H1 (cell line): Measurements from ENCODE around the gene ATAT1.

Experiments
- BRCA1 ChIP-seq: IDR thresholded peaks from 2 replicates; pipeline ENCODE4 v1.6.1; 2012; ENCODE audit warnings: low read depth, low read length, improper control_type of control experiment
- CHD2 ChIP-seq: IDR thresholded peaks from 2 replicates; pipeline ENCODE4 v1.6.1; 2012; ENCODE audit warnings: low read length, improper control_type of control experiment
- CTCF ChIP-seq, 3 experiments: IDR thresholded peaks; 1 replicate in 2 of 3; 2 replicates in 1 of 3; pipeline versions ENCODE4 v1.5.1 to v1.6.1; 2011; ENCODE audit warnings: low read length in 3 of 3, mild to moderate bottlenecking in 3 of 3, inconsistent platforms in 2 of 3, low read depth in 1 of 3, moderate library complexity in 1 of 3; ENCODE audit not compliant: insufficient read depth in 1 of 3; ENCODE audit errors: control extremely low read depth in 1 of 3
- EP300 ChIP-seq, 2 experiments: IDR thresholded peaks; 1 replicate in 1 of 2; 2 replicates in 1 of 2; pipeline ENCODE4 v1.6.1; 2011 to 2012; ENCODE audit warnings: low read depth in 2 of 2, low read length in 2 of 2, mild to moderate bottlenecking in 2 of 2, borderline replicate concordance in 1 of 2, inconsistent platforms in 1 of 2, moderate library complexity in 1 of 2
- NRF1 ChIP-seq: IDR thresholded peaks from 2 replicates; pipeline ENCODE4 v1.6.1; 2011; ENCODE audit warnings: mild to moderate bottlenecking, low read depth, low read length, improper control_type of control experiment
- POLR2A ChIP-seq, 2 experiments: IDR thresholded peaks; 1 replicate in 1 of 2; 2 replicates in 1 of 2; pipeline ENCODE4 v1.6.1; 2011; ENCODE audit warnings: low read depth in 2 of 2, low read length in 2 of 2, mild to moderate bottlenecking in 2 of 2; ENCODE audit errors: control extremely low read depth in 1 of 2
- SIN3A ChIP-seq, 2 experiments: IDR thresholded peaks in 1 of 2; conservative IDR thresholded peaks in 1 of 2; 2 replicates each; pipeline ENCODE4 v1.6.1; 2011 to 2012; ENCODE audit warnings: low read length in 2 of 2, improper control_type of control experiment in 1 of 2, low read depth in 1 of 2, mild to moderate bottlenecking in 1 of 2
- SP1 ChIP-seq: IDR thresholded peaks from 2 replicates; pipeline ENCODE4 v1.6.1; 2011; ENCODE audit warnings: low read depth, low read length
- TAF1 ChIP-seq: IDR thresholded peaks from 2 replicates; pipeline ENCODE4 v1.6.1; 2011; ENCODE audit warnings: mild to moderate bottlenecking, low read depth, low read length
- ZNF274 ChIP-seq: IDR thresholded peaks from 2 replicates; pipeline ENCODE4 v1.7.0; 2012; ENCODE audit warnings: low read length, borderline replicate concordance; ENCODE audit errors: extremely low read depth
- TF ChIP-seq, protein P1 (sequence below): IDR thresholded peaks from 2 replicates; pipeline ENCODE4 v1.6.1; 2011; ENCODE audit warnings: low read depth, mild to moderate bottlenecking, low read length; ENCODE audit not compliant: insufficient read depth

DNA sequence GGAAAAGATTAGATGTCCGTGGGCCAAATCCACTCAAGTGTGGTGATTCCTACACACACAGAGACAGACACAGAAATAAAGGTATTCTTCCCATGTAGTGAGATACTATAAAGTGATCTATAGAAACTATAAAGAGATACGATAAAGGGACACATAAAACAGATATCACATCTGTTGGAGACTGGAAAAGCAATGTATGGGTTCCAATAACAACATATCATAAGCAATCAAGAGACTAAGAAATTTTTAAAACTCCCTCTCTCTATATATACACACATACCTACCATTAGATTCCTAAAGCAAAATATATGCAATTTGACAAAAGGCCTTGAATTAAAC lies 14.8 kb upstream of the ATAT1 start:
- TF ChIP-seq CTCF (IDR thresholded peaks at IDR 0.05; ENCODE audit: control extremely low read depth in 1 of 3, insufficient read depth in 1 of 3, low read depth in 1 of 3, low read length in 3 of 3) (no peak), NRF1 (no peak), SIN3A (conservative IDR thresholded peaks at IDR 0.05 in 1 of 2, IDR thresholded peaks at IDR 0.05 in 1 of 2; ENCODE audit: low read depth in 1 of 2, low read length in 2 of 2) (no peak), EP300 (IDR thresholded peaks at IDR 0.05; ENCODE audit: borderline replicate concordance in 1 of 2, low read depth in 2 of 2, low read length in 2 of 2) (no peak), SP1 (no peak), POLR2A (IDR thresholded peaks at IDR 0.05; ENCODE audit: control extremely low read depth in 1 of 2, low read depth in 2 of 2, low read length in 2 of 2) (peak in 1 of 2 experiments; percentile 58; a peak in 2 of 3 replicates), BRCA1 (no peak), TAF1 (no peak), ZNF274 (no peak), CHD2 (no peak)
- TF ChIP-seq, protein P1, sequence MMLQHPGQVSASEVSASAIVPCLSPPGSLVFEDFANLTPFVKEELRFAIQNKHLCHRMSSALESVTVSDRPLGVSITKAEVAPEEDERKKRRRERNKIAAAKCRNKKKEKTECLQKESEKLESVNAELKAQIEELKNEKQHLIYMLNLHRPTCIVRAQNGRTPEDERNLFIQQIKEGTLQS, result no peak
